A673 (cell line): ENCODE data around the gene GSC2.

ENCODE experiments used
- CTCF ChIP-seq: fragments of 300-800, 200-600 bp; sonication (generic); conservative IDR thresholded peaks from 2 replicates; pipeline ENCODE4 v1.5.1; 2017; ENCODE audit warnings: low read depth, mild to moderate bottlenecking, antibody characterized with exemption, low read length, moderate library complexity, mixed read lengths
- EZH2 ChIP-seq: fragments of 200-600 bp; sonication (generic); IDR thresholded peaks from 2 replicates; pipeline ENCODE4 v1.6.1; 2017; ENCODE audit warnings: borderline replicate concordance, low read depth, mild to moderate bottlenecking, mixed read lengths, antibody characterized with exemption, low read length; ENCODE audit not compliant: poor library complexity, severe bottlenecking

DNA sequence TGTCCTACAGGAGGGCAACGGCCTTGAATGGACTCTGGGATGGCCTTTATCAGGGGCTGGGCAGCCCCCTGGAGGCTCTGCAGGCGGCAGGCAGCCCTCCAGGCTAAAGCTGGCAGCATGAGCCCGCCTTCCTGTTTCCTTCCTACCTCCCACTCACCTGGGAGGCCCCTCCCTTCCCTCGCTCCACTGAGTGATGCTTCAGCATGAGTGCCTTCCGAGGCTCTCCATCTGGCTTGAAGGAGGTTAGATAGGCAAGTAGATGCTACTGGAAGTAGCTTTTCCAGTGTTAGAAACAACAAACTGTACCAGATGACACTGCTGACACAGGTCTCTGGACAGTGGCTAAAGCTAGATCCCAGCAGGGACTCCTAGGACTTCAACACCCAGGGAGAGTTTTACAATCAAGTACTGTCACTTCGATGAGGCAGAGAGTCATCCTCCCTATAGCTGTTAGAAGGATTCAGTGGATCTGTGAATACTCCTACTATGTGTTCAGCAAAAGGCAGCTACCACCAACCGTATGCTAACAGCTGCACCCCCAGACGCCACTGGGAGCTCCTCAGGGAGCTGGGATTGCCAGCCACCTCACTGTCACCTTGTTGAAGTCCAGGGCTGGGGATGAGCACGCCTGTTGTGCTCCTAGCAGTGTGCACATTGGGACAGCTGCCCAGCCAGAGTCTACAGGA is 32.5 kb upstream of the GSC2 start:
- TF ChIP-seq EZH2: no peak
- TF ChIP-seq CTCF: no peak
